Psoas muscle (tissue), 8 donors: ENCODE data around the gene SMAGP. TPM values are rescaled to one million over a fixed set of nuclear protein-coding genes. Genes with fewer than 3 reads are reported as not detected.

Experiments used
- ATAC-seq, 4 donors: fragments of 200-7000 bp; cut with Tn5 transposase; one replicate each; pipeline ENCODE4 v1.9.1; 2020; ENCODE audit warnings: moderate library complexity in 3 of 4, mild to moderate bottlenecking in 2 of 4
- DNase-seq, 2 donors: peaks; one replicate each; pipeline ENCODE4 v3.0.0-alpha.2; 2020
- H3K27ac ChIP-seq: fragments of 200-600 bp; one replicate; pipeline ENCODE4 v1.8.0; 2022
- H3K27me3 ChIP-seq, 3 donors: fragments of 200-600 bp in 1 of 3; one replicate each; pipeline versions ENCODE4 v1.6.1 to v1.8.0; 2013 to 2022; ENCODE audit warnings: low read length in 2 of 3, mild to moderate bottlenecking in 2 of 3, moderate library complexity in 1 of 3; ENCODE audit not compliant: insufficient read depth in 3 of 3
- H3K36me3 ChIP-seq, 2 donors: fragments of 200-600 bp in 1 of 2; one replicate each; pipeline versions ENCODE4 v1.6.1 to v1.8.0; 2013 to 2022; ENCODE audit warnings: low read depth in 1 of 2, mild to moderate bottlenecking in 1 of 2, moderate library complexity in 1 of 2; ENCODE audit not compliant: insufficient read depth in 1 of 2
- H3K4me1 ChIP-seq: fragments of 200-600 bp; one replicate; pipeline ENCODE4 v1.8.0; 2022
- H3K4me3 ChIP-seq: fragments of 200-600 bp; one replicate; pipeline ENCODE4 v1.8.0; 2022; ENCODE audit warnings: mild to moderate bottlenecking
- H3K9me3 ChIP-seq: fragments of 200-600 bp; one replicate; pipeline ENCODE4 v1.8.0; 2022
- WGBS, 3 donors: extraction: QIAGEN DNeasy Blood & Tissue Kit; methylation state at CpG; one replicate each; pipeline versions ENCODE4 v1.1.6 to v1.1.7; 2013; 5-methylcytosine and 5-hydroxymethylcytosine counted together
- intact Hi-C, 2 donors: fragments of 100-400 bp; cut with DNase I; formaldehyde crosslinking; loops; one replicate each; pipeline versions ENCODE4 v1.11.0 to v1.14.2; 2022
- polyA plus RNA-seq, 3 donors: library from polyadenylated mRNA; stranded (reverse); fragments of 200-250 nt; gene quantifications; one replicate each; pipeline ENCODE4 v1.2.3, GENCODE V29; 2013
- total RNA-seq, 4 donors: library from RNA; stranded (reverse); fragmentation: NEBNext Ultra II Directional in 2 of 4; extraction: Animal tissue kit (Norgen Biotek cat#: 25700) in 2 of 4; gene quantifications; one replicate each; pipeline versions ENCODE4 v1.2.1 to v1.2.4, GENCODE V29; 2021 to 2023
- TF ChIP-seq, protein P1 (sequence below): fragments of 200-600 bp; IDR thresholded peaks from one replicate; pipeline ENCODE4 v1.8.0; 2022; ENCODE audit warnings: antibody characterized with exemption
- donor health status: healthy with polysubstance abuse.
- donor health status: DM: no; HTN: no; CAD: no; lungs with moderate emphysema.
- donor health status: Bipolar disorder and iron deficiency.
- donor health status: healthy.
- donor health status: DM: yes; HTN: yes; CAD: no.
- donor health status: DM: no; HTN: no; CAD: no.
- donor health status: DM: no; HTN: no; CAD: no.
- donor health status: DM: yes; HTN: yes; CAD: no.

Gene SMAGP
- total and polyA plus RNA-seq, 7 donors: 1.8 to 5.2 (median 2.4) TPM

DNA sequence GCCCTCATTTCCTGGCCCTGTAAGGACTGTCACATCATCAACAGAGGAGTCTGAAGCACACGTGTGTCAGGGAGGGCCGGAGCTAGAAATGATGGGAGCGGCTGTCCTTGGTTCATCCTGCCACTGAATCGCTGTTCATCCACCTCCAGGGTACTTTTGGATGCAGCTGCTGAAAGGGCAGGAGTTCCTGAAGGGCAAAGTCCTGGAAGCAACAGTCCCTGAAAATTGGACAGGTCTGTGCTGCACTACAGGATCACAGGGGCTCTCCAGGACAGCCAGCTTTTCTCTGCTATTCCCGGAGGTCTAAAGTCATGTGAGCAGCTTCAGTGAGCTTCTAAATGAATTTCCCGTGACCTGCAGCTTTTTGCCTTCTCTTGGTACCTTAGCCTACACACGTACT is 70.1 kb downstream of the SMAGP start:
- no peak overlapping the region for H3K4me3 ChIP-seq
- no peaks in the 10 kb centered on the region for H3K27me3 ChIP-seq
- H3K9me3 ChIP-seq: no peaks in the 10 kb centered on the region
- intact Hi-C loops: no loop called here
- TF ChIP-seq, protein P1, sequence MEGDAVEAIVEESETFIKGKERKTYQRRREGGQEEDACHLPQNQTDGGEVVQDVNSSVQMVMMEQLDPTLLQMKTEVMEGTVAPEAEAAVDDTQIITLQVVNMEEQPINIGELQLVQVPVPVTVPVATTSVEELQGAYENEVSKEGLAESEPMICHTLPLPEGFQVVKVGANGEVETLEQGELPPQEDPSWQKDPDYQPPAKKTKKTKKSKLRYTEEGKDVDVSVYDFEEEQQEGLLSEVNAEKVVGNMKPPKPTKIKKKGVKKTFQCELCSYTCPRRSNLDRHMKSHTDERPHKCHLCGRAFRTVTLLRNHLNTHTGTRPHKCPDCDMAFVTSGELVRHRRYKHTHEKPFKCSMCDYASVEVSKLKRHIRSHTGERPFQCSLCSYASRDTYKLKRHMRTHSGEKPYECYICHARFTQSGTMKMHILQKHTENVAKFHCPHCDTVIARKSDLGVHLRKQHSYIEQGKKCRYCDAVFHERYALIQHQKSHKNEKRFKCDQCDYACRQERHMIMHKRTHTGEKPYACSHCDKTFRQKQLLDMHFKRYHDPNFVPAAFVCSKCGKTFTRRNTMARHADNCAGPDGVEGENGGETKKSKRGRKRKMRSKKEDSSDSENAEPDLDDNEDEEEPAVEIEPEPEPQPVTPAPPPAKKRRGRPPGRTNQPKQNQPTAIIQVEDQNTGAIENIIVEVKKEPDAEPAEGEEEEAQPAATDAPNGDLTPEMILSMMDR: no peak
- H3K36me3 ChIP-seq: peaks cover 0 to 51% of the 10 kb centered on the region in 2 donors
- no peak overlapping the region for H3K27ac ChIP-seq
- DNase-seq: no peak
- H3K4me1 ChIP-seq: no peaks in the 10 kb centered on the region
- ATAC-seq: no peak
- 82 to 89% (median 85%) methylated on average over 7 of the region's 7 CpGs for WGBS, 3 donors

- intact Hi-C loops: no loop called here
Observed at GRCh38 chr12:51199366-51199945, 70.8 kb downstream of the SMAGP start.

GRCh38 chr12:51198568-51199365 is 71.4 kb downstream of the SMAGP start:
- Histone ChIP-seq H3K9me3 (no peaks in the 10 kb centered on the region), H3K4me1 (no peaks in the 10 kb centered on the region), H3K27ac (no peak overlapping the region), H3K36me3 (peaks cover 0 to 59% of the 10 kb centered on the region in 2 donors), H3K4me3 (no peak overlapping the region), H3K27me3 (no peaks in the 10 kb centered on the region)
- TF ChIP-seq, protein P1: no peak
- intact Hi-C loops: no loop called here
- WGBS, 3 donors: 86 to 89% (median 86%) methylated on average over 16 of the region's 16 CpGs
- no peak for ATAC-seq
- DNase-seq: no peak

More at GRCh38 chr12:51199366-51199945, 70.8 kb downstream of the SMAGP start:
- TF ChIP-seq, protein P1: no peak
- no peak for DNase-seq
- Histone ChIP-seq H3K9me3 (no peaks in the 10 kb centered on the region), H3K4me1 (no peaks in the 10 kb centered on the region), H3K27me3 (no peaks in the 10 kb centered on the region), H3K4me3 (no peak overlapping the region), H3K36me3 (peaks cover 0 to 58% of the 10 kb centered on the region in 2 donors), H3K27ac (no peak overlapping the region)
- WGBS, 3 donors: 90 to 91% (median 90%) methylated on average over 10 of the region's 10 CpGs
- ATAC-seq: no peak

GRCh38 chr12:51197736-51198567 is 72.3 kb downstream of the SMAGP start:
- Histone ChIP-seq H3K27ac (no peak overlapping the region), H3K4me1 (no peaks in the 10 kb centered on the region), H3K36me3 (peaks cover 0 to 60% of the 10 kb centered on the region in 2 donors), H3K27me3 (no peaks in the 10 kb centered on the region), H3K4me3 (no peak overlapping the region), H3K9me3 (no peaks in the 10 kb centered on the region)
- 90 to 92% (median 92%) methylated on average over 36 to 38 of the region's 38 CpGs for WGBS, 3 donors
- DNase-seq (no peak), ATAC-seq (no peak)
- intact Hi-C loops: no loop called here
- TF ChIP-seq, protein P1: no peak
